Brain microvascular endothelial cell (primary cell): ENCODE measurements around the gene CCNI2.

ENCODE experiments used
- DNase-seq: peaks from one replicate; pipeline ENCODE4 v3.0.0-alpha.2; 2020
- H3K27ac ChIP-seq: fragments of 250-450 bp; sonication (Bioruptor Pico); 2 replicates; pipeline ENCODE4 v1.5.1; 2020; ENCODE audit warnings: mild to moderate bottlenecking, moderate library complexity
- H3K27me3 ChIP-seq: fragments of 250-450 bp; sonication (Bioruptor Pico); replicated peaks from 2 replicates; pipeline ENCODE4 v1.5.1; 2020; ENCODE audit warnings: mild to moderate bottlenecking
- H3K36me3 ChIP-seq: fragments of 250-450 bp; sonication (Bioruptor Pico); replicated peaks from 2 replicates; pipeline ENCODE4 v1.5.1; 2020; ENCODE audit warnings: mild to moderate bottlenecking
- H3K4me3 ChIP-seq: 2 replicates; pipeline ENCODE4 v1.5.1; 2011; ENCODE audit warnings: low read depth, mild to moderate bottlenecking, control low read depth, low read length, moderate library complexity
- in situ Hi-C: cut with HindIII; loops from 2 replicates; pipeline ENCODE4 v1.10.0; 2017; ENCODE audit warnings: low sequenced_read_pairs, low pct_ligation_motif_present
- TF ChIP-seq, protein P1 (sequence below): IDR thresholded peaks from 2 replicates; pipeline ENCODE4 v1.5.1; 2011; ENCODE audit warnings: low read depth, mild to moderate bottlenecking, moderate library complexity, low read length, control low read depth, inconsistent platforms; ENCODE audit errors: missing control alignments

CCNI2 gene

DNA sequence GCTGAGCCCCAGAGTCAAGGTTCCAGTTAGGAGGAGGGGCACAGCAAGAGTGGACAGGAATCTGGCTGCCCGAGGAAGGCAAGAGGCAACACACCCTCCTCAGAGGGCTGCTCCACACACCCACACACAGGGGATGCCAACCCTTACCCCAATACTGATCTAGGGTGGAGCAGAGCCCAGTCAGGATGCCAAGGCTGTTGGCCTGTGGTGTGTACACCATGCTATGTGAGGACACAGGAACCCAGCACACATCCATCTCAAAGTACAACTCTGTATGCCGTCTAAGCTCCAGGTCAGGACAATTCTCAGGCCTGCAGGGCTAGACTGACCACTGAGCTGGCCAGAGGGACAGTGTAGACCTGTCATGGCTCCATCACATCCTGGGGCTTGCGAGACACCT lies 27.2 kb downstream of the CCNI2 start:
- TF ChIP-seq, protein P1, sequence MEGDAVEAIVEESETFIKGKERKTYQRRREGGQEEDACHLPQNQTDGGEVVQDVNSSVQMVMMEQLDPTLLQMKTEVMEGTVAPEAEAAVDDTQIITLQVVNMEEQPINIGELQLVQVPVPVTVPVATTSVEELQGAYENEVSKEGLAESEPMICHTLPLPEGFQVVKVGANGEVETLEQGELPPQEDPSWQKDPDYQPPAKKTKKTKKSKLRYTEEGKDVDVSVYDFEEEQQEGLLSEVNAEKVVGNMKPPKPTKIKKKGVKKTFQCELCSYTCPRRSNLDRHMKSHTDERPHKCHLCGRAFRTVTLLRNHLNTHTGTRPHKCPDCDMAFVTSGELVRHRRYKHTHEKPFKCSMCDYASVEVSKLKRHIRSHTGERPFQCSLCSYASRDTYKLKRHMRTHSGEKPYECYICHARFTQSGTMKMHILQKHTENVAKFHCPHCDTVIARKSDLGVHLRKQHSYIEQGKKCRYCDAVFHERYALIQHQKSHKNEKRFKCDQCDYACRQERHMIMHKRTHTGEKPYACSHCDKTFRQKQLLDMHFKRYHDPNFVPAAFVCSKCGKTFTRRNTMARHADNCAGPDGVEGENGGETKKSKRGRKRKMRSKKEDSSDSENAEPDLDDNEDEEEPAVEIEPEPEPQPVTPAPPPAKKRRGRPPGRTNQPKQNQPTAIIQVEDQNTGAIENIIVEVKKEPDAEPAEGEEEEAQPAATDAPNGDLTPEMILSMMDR, result no peak
- Histone ChIP-seq H3K27me3 (no peaks in the 10 kb centered on the region), H3K4me3 (no peak overlapping the region), H3K36me3 (no peaks in the 10 kb centered on the region), H3K27ac (no peak overlapping the region)
- no peak for DNase-seq
- in situ Hi-C loops, result no loop called here

- Histone ChIP-seq H3K27ac (no peak overlapping the region), H3K27me3 (no peaks in the 10 kb centered on the region), H3K4me3 (no peak overlapping the region), H3K36me3 (no peaks in the 10 kb centered on the region)
- DNase-seq, result no peak
- TF ChIP-seq, protein P1, result no peak
- in situ Hi-C loops, result no loop called here
Observed at GRCh38 chr5:132774896-132775295, 27.7 kb downstream of the CCNI2 start.

DNA sequence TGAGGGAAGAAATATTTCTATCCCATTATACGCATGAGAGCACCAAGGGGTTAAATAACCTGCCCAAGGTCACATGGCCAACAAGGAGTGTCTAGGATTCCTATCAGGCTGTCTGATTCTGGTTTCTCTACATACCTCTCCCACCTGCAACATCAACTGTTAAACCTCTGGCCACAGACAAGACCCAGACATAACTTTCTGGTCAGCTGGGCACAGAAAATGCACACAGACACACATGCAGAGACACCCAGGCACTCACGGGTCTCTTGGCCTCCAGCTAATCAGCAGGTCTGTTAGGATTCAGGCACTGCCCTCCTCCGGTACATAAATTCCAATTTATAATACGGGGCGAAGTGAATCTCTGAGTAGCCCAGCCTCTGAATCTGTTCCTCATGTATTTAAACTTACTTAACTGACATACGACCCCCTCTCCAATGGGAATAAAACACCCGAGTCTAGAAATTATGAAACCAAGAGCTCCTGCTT lies 28.3 kb downstream of the CCNI2 start:
- no peak for DNase-seq
- H3K4me3 ChIP-seq, result peak overlapping the region; percentile 77
- in situ Hi-C loops, result no loop called here
- H3K27me3 ChIP-seq, result no peaks in the 10 kb centered on the region
- no peak overlapping the region for H3K27ac ChIP-seq
- no peaks in the 10 kb centered on the region for H3K36me3 ChIP-seq
- TF ChIP-seq, protein P1, result no peak

DNA sequence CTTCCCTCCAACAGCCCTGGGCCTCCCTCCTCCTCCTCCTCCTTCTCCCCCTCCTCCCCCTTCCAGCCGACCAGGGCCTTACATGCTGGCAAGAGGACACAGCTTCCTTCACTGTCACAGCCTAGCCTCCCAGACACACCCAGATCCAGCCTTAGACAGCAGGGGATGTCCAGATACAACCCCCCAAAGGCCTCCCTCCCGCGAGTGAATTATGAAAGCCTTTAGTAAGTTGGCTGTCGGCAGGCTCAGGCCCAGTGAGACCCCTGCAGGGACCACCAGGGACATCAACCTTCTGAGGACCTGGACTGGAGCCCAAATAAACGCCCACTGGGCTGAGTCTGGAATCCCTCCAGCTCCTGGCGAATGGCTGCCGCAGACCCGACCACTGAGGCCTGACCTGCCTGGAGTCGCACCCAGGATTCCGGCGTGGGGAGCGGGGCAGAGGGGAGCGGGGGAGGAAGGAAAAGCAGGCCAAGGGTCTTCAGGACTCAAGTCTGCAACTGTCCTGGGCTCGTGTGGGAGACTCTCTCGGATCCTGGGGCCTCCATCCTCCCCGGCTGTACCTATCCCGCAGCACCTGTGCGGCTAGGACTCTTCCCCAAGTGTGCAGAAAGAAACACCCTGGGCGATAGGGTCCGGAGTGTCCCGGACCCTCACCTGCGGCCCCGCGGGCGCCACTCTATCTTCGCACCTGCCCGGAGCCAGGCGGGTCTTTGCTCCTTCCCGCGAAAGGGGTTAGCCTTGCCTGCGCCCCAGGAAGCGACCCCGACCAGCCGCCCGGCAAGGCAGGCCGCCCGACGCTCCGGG lies 29.1 kb downstream of the CCNI2 start:
- in situ Hi-C loops, result no loop called here

GRCh38 chr5:132776938-132777208 lies 29.6 kb downstream of the CCNI2 start:
- in situ Hi-C loops, result no loop called here
- no peaks in the 10 kb centered on the region for H3K27me3 ChIP-seq
- TF ChIP-seq, protein P1, result no peak
- no peak for DNase-seq
- no peak overlapping the region for H3K27ac ChIP-seq
- H3K4me3 ChIP-seq, result peak overlapping the region; percentile 77
- H3K36me3 ChIP-seq, result no peaks in the 10 kb centered on the region

More for the DNA sequence above, 29.1 kb downstream of the CCNI2 start:
- TF ChIP-seq, protein P1, result no peak
- peak overlapping the region; percentile 77 for H3K4me3 ChIP-seq
- H3K27me3 ChIP-seq, result no peaks in the 10 kb centered on the region
- peak; percentile 20 for DNase-seq
- H3K36me3 ChIP-seq, result no peaks in the 10 kb centered on the region
- H3K27ac ChIP-seq, result no peak overlapping the region
